HL-60 (cell line): ENCODE measurements around the gene ZNF358.

Source experiments
- DNase-seq, 2 experiments: peaks; one replicate each; pipeline ENCODE4 v3.0.0-alpha.2; 2010 to 2020; ENCODE audit warnings: low read depth in 1 of 2, low spot score in 1 of 2
- H3K27ac ChIP-seq: fragments of 250-450 bp; sonication (Bioruptor Pico); replicated peaks from 2 replicates; pipeline ENCODE4 v1.5.1; 2020; ENCODE audit warnings: mild to moderate bottlenecking, moderate library complexity
- H3K27me3 ChIP-seq: fragments of 250-450 bp; sonication (Bioruptor Pico); 2 replicates; pipeline ENCODE4 v1.5.1; 2021; ENCODE audit warnings: mild to moderate bottlenecking, moderate library complexity; ENCODE audit not compliant: insufficient read depth, poor library complexity, severe bottlenecking
- H3K4me3 ChIP-seq: replicated peaks from 2 replicates; pipeline ENCODE4 v1.5.1; 2011; ENCODE audit warnings: mild to moderate bottlenecking, control low read depth, low read length; ENCODE audit not compliant: insufficient read depth
- CTCF ChIP-seq: IDR thresholded peaks from one replicate; pipeline ENCODE4 v1.5.1; 2011; ENCODE audit warnings: low read length, control low read depth, inconsistent platforms; ENCODE audit not compliant: insufficient read depth
- GABPA ChIP-seq: IDR thresholded peaks from 2 replicates; pipeline ENCODE4 v1.6.1; 2012; ENCODE audit warnings: low read depth
- POLR2AphosphoS5 ChIP-seq: IDR thresholded peaks from 2 replicates; pipeline ENCODE4 v1.6.1; 2012; ENCODE audit warnings: low read depth
- SPI1 ChIP-seq: IDR thresholded peaks from 2 replicates; pipeline ENCODE4 v1.6.1; 2012; ENCODE audit warnings: low read depth, mild to moderate bottlenecking, borderline replicate concordance
- TF ChIP-seq, protein P1 (sequence below): IDR thresholded peaks from 2 replicates; pipeline ENCODE4 v1.6.1; 2012; ENCODE audit warnings: low read depth; ENCODE audit not compliant: insufficient replicate concordance

The ZNF358 gene

DNA sequence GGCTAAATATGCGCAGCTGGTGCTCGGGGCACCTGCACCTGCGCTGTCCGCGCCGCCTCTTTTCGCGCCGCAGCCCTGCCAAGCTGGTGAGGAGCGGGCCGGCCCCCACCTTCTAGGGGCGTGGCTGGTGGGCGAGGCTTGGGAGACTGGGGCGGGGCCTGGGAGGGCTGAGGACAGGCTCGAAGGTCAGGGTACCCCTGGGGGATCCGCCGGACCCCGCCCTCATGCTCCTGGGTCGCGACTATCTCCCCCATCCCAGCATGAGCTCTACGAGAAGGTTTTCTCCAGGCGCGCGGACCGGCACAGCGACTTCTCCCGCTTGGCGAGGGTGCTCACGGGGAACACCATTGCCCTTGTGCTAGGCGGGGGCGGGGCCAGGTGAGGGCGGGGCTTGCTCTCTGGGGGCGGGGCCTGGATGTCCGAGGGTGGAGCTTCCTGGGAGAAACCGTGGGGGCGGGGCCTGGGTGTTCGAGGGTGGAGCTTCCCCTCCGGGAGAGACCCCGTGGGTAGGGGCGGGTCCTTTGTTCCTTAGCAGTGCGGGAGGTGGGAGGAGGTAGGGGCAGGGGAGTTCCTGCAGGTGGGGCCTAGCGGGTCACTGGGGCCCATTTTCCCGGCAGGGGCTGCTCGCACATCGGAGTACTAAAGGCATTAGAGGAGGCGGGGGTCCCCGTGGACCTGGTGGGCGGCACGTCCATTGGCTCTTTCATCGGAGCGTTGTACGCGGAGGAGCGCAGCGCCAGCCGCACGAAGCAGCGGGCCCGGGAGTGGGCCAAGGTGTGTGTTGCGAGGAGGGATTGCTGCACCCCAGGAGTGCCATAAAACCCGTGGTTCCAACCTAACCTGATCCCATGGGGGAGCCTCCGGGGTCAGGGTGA, 39.3 kb downstream of the ZNF358 start:
- no peaks in the 10 kb centered on the region for H3K27me3 ChIP-seq
- TF ChIP-seq, protein P1, sequence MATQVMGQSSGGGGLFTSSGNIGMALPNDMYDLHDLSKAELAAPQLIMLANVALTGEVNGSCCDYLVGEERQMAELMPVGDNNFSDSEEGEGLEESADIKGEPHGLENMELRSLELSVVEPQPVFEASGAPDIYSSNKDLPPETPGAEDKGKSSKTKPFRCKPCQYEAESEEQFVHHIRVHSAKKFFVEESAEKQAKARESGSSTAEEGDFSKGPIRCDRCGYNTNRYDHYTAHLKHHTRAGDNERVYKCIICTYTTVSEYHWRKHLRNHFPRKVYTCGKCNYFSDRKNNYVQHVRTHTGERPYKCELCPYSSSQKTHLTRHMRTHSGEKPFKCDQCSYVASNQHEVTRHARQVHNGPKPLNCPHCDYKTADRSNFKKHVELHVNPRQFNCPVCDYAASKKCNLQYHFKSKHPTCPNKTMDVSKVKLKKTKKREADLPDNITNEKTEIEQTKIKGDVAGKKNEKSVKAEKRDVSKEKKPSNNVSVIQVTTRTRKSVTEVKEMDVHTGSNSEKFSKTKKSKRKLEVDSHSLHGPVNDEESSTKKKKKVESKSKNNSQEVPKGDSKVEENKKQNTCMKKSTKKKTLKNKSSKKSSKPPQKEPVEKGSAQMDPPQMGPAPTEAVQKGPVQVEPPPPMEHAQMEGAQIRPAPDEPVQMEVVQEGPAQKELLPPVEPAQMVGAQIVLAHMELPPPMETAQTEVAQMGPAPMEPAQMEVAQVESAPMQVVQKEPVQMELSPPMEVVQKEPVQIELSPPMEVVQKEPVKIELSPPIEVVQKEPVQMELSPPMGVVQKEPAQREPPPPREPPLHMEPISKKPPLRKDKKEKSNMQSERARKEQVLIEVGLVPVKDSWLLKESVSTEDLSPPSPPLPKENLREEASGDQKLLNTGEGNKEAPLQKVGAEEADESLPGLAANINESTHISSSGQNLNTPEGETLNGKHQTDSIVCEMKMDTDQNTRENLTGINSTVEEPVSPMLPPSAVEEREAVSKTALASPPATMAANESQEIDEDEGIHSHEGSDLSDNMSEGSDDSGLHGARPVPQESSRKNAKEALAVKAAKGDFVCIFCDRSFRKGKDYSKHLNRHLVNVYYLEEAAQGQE, result no peak
- TF ChIP-seq SPI1 (no peak), POLR2AphosphoS5 (no peak)
- DNase-seq, result no peak
- no peak overlapping the region for H3K4me3 ChIP-seq
- H3K27ac ChIP-seq, result no peak overlapping the region

GRCh38 chr19:7556696-7557315, 40.9 kb downstream of the ZNF358 start:
- TF ChIP-seq SPI1, result no peak
- TF ChIP-seq CTCF, result no peak
- TF ChIP-seq, protein P1, result no peak
- TF ChIP-seq GABPA, result no peak
- TF ChIP-seq POLR2AphosphoS5, result no peak
- Histone ChIP-seq H3K27me3 (no peaks in the 10 kb centered on the region), H3K4me3 (no peak overlapping the region), H3K27ac (no peak overlapping the region)
- no peak for DNase-seq

DNA sequence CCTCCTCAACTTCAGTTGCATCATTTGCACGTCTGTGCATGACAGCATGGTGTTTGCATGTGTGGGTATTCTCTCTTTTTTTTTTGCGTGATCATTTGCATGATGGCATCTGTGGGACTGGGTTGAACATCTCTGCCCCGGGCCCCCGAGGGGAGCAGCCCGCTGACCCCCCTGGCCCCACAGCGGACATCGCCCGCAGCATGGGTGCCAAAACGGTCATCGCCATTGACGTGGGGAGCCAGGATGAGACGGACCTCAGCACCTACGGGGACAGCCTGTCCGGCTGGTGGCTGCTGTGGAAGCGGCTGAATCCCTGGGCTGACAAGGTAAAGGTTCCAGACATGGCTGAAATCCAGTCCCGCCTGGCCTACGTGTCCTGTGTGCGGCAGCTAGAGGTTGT, 42.8 kb downstream of the ZNF358 start:
- H3K27ac ChIP-seq, result no peak overlapping the region
- no peak overlapping the region for H3K4me3 ChIP-seq
- DNase-seq, result no peak
- TF ChIP-seq GABPA, result no peak
- TF ChIP-seq CTCF, result no peak
- TF ChIP-seq SPI1, result no peak
- TF ChIP-seq, protein P1, result no peak
- no peak for TF ChIP-seq POLR2AphosphoS5
- H3K27me3 ChIP-seq, result no peaks in the 10 kb centered on the region
